Renal pelvis (tissue), 4 donors: Measurements from ENCODE around the gene IRAK3. TPM values are rescaled to one million over a fixed set of nuclear protein-coding genes. Genes with fewer than 3 reads are reported as not detected.

Experiments
- DNase-seq: peaks from one replicate; pipeline ENCODE4 v3.0.0-alpha.2; 2013
- polyA plus RNA-seq, 3 donors: library from polyadenylated mRNA; unstranded; fragments of 120-200 nt; gene quantifications; one replicate each; pipeline ENCODE4 v1.2.1, GENCODE V29; 2013; ENCODE audit not compliant: insufficient read length in 3 of 3

Gene IRAK3
- polyA plus RNA-seq, 3 donors = 2.9 to 4.4 (median 3.8) TPM

DNA sequence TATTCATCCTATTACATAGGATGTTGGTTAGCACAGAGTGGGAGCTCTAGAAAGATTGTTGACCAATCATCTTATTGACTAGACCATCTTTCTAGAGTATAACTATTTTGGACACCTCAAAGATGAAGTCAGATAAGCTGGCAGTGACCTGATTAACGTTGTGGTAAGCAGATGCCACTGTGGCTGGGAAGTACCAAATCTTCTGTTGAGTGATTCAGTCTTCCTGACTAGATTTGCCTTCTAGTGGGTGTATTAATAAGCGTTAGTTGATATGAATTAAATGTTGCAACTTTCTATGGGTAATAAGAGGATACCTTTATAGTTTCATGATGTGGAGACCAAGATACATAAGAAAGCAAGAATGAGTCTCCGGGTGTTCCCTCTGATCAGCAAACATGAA lies 62.0 kb downstream of the IRAK3 start:
- DNase-seq = no peak

DNA sequence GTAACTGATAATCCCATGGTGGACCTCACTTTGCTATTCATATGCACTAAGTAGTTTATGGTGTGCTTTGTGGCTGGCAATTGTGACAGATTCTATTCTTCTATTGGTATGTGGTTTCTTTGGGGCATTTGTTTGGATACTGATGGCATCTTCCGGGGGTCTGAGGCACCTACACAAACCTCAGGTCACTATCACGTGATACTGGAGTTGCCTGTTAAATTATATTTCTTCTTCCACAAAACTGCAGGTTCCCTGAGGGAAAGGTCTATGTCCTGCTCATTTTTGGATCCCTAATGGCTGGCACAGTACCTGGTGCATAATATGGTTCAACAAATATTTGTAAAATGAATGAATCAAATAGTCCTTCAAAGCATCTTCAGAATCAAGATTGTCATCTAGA lies 63.8 kb downstream of the IRAK3 start:
- DNase-seq = no peak

DNA sequence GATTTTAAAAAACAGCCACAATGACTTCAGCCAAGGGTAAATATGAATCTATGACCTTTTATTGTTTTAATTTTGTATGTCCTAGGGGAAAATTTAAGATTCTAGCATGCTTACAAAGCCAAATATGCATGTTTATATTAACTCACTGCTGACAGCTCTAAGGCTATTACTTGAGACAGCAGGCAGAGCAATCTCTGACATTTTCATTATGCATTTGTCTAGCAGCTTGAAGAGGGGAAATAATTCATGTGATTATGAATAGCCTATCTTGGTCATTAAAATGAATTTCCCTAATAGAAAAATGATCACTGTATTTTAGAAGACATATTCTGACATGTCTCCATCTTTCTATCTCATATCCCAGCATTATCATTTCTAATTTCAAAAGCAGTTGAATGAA lies 66.7 kb downstream of the IRAK3 start:
- DNase-seq = no peak

DNA sequence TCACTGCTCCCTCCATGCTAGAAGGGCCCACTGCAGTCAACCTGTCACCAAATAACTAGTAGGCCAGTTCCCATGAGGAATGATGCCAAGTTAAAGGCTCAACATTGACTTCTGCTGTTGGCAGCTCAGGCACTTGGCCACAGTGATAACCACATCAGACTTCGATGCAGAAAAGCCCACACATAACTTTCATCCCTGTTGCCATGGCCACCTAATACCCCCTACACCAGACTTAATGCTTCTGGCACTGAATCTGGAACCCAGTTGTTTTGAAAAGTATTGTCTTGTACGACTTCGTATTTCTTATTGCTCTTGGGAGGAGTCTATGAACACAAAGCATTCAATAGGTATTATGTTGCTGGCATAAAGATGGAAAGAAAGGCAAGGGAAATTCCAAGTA lies 69.0 kb downstream of the IRAK3 start:
- no peak for DNase-seq

DNA sequence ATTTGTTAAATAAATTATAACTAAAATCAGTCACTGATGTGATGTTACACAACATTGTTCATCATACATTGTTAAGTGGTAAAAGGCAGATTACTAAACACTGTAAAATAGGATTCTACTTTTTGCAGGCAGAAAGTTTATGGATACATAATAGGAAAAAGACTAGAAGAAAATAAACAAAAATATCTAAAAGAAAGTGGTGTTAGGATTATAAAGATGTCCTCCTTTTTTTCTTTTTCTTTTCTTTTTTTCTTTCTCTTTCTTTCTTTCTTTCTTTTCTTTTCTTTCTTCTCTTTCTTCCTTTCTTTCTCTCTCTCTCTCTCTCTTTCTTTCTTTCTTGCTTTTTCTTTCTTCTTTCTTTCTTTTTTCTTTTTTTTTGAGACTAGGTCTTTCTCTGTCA lies 73.7 kb downstream of the IRAK3 start:
- DNase-seq = no peak

DNA sequence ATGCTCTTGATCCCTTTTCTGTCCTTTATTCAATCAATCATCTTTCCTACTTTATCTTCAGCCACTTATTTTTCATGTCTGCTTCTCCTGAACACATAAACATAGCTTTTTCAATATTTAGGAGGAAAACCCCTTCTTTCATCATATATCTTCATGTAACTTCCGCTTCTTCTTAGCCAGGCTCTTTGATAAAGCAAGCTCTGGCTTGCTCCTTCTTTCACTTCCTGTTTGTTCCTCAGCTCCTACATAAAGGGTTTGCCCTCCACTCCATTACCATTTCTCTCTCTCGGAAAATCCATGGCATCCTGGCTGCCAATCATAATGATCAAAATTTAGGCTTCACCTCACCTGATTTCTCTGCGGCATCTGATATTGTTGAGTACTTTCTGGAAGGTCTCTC lies 79.5 kb downstream of the IRAK3 start:
- DNase-seq = no peak

DNA sequence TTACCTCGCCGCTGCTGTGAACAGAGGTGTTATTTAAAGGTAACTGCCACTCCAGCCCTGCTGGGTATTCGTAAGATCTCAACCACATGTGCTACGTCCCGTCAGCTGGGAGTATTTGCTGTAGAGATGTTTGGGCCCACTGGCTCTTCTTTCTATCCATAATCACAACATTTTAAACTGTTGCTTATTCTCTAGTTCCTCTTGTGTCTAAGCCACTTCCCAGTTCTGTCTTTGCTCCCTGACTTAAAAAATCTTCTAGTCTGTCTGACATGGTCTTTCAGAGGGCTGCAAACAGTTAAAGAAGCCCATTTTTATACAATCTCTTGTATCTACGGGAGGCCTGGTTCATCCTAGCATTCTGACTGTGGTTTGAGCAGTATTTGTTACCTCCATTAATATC lies 80.1 kb downstream of the IRAK3 start:
- no peak for DNase-seq

DNA sequence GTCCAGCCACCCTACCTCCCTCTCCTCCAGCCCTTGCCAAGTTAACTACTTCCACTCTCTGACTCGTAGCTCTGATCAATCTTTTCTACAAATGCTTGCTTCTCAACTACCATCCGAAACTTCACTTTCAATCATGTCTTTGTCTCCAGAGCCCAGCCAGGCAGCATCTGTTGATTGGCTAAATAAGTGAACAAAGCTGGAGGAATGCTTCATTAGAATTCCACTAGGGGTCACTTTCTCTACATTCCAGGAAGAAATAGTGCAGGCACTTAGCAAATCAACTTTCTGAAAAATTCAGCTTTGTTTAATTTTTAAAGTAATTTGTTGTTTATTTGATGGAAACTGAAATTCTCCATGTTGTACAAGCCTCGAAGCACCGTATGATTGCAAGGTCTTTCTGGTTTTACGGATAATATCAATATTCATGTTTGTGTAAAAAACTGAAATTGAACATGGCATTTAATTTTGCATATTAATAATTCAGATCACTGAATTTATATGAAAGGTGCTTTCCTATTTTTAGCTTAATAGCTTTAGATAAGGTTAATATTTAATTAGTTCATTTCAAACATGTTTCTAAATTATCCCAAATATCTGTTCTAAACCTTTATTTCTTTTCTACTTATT lies 80.9 kb downstream of the IRAK3 start:
- peak; percentile 22 for DNase-seq

DNA sequence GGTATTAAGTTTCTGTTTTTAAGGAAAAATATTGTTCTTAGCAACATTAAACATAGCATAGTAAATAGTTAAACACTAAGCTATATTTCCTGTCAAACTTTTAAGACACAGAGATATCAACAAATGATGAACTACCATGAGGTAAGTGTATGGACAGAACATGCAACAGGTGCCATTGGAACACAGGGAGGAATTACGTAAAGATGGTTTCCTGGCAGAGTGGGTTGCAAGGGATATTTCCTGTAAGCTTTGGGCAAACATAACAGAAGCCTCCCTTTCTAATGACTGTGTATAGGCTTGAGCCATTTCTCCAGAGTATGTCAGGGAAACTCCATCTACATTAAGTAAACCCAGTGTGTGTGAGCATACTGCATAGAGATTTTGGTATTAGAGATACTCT lies 81.6 kb downstream of the IRAK3 start:
- no peak for DNase-seq

DNA sequence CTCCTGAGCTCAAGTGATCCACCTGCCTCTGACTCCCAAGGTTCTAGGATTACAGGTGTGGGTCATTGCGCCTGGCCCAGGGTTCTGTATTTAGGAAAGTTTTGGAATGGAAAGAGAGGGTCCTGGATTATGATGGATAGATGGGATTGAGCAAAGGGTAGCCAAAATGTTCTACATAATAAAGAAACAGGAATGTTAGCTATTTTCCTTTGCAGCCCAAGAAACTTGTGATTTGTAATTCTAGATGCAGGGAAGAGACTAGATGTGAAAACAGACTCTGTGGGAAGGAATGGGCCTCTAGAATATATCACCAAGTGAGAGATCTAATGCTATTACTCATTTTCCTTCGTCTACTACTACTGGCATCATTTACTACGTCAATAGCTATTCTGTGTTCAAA lies 83.6 kb downstream of the IRAK3 start:
- DNase-seq = no peak

DNA sequence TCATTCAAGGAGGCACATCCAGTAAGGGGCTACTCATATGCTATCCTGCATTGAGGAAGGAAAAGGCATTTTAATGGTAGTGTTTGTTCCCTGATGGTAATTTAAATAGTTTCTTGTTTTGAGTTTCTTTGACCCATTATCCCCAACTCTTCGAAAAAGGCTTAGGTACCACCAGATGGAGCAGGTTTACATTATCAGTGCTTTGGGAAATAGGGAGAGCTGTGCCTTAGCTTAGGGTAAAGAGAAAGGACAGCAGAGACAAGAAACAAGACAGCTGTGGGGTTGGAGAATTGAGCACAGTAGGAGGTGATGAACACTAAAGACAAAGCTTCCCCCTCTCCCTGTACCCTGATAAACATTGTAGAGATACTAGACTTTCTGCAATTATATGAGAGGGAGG lies 84.1 kb downstream of the IRAK3 start:
- DNase-seq = no peak

DNA sequence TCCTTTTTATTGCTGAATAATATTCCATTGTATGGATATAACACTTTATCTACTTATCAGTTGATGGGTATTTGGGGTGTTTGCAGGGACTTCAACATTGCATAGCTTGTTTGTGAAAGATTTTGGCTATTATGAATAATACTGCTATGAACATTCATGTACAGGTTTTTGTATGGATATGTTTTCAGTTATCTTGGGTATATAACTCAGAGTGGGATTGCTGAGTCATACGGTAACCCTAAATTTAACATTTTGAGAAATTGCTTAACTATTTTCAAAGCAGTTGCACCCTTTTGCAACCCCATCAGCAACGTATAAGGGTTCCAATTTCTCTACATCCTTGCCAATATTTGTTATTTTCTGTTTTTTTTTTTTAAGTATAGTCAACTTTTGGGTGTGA lies 86.0 kb downstream of the IRAK3 start:
- DNase-seq = no peak

DNA sequence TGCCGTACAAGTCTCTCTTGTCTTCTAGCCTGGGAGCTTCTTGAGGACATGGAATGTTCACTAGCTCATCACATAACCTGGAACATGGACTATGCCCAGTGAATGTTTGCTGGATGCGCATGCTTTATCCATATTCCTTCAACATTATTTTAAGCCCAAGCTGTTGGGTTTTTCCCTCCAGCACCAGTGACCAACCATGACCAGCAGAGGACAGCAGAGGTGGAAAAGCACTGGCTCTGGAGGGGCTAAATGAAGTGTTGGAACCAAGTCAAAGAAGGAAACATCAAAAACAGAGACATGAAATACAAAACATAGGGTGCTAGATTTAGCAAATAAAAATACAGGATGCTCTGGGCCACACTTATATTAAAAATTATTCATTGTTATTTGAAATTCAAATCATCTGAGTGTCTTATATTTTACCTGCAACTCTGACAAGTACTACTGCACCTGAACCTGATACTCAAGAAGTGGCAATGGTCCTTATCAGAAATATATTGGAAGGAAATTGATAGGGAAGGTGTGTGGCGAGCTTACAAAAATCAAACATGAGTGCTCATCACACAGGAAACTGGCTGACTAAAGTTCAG lies 90.2 kb downstream of the IRAK3 start:
- DNase-seq = peak; percentile 17

DNA sequence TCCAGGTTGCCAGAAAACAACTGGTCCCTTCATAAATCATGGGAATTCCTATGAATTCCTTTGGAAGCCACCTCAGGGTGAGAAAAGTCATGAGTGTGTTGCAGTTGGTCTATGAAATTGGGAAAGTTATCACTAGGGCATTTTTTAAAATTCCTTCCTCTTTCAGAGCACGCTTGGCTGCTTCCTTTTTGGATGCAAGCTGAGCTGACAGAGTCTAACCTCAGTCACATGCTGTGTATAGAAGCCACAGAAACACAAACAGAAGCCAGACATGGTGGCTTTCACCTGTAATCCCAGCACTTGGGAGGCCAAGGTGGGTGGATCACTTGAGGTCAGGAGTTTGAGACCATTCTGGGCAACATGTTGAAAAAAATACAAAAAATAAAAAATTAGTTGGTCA lies 91.5 kb downstream of the IRAK3 start:
- DNase-seq = no peak

DNA sequence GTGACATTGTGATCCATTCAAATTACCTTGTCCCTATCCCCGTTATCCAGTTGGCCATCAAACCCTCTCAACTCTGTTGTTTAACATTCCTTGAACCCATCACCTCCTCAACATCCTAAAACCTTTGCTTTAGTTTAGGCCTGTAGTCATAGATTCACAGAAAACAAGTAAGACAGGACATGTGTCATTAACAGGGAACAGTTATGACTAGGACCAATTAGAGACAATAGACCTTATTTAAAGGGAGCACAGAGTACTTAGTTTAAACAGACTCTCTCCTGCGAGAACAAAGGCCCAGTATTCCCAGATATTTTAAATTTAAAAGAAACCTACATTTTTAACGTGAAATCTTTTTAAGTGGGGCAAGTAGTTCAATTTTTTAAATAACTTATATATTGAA lies 93.2 kb downstream of the IRAK3 start:
- no peak for DNase-seq

DNA sequence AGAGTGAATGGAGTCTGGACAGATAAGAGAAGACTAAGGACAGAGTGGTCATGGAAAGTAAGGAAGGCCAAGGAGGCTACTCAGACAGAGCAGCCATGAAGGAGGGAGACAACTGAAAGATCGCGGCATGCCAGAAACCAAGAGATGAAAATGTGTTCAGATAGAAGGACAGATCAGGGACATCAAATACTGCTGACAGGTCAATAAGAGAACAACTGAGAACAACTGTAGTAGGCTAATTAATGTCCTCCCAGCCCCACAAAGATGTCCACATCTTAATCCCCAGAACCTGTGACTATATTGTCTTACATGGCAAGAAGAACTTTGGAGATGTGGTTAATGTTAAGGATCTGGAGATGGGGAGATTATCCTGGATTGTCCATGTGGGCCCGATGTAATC lies 98.3 kb downstream of the IRAK3 start:
- no peak for DNase-seq

DNA sequence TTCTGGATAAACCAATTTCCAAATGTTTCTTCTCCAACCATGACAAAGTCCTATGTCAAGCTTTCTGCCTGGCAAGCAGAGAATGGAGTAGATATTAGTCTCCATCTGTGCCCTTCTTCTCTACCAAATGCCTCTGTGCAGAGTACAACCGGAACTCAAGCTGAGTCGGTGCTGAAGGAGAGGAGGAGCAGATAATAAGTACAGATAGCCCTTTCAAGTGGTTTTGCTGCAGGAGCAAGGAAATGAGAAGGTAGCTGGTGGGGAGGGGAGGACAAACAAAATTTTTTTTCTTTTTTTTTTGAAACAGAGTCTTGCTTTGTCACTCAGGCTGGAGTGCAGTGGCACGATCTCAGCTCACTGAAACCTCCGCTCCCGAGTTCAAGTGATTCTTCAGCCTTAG lies 99.1 kb downstream of the IRAK3 start:
- no peak for DNase-seq

DNA sequence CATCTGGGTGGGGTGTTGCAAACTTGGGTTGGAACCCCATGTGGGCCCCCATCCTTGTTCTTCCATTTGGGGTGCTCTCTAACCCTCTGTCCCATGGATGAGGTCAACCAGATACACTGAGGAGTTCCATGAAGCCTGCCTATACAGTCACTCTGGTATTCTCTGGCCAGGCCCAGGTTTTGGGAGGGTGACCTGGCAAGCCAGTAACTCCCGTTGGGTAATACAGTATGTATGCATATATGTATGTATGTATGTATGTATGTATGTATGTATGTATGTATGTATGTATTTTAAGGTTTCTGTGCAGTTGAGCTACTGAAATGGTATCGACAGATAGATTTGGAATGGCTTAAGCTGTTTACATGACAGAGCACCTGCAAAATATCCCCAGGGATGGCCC lies 100.5 kb downstream of the IRAK3 start:
- DNase-seq = no peak

DNA sequence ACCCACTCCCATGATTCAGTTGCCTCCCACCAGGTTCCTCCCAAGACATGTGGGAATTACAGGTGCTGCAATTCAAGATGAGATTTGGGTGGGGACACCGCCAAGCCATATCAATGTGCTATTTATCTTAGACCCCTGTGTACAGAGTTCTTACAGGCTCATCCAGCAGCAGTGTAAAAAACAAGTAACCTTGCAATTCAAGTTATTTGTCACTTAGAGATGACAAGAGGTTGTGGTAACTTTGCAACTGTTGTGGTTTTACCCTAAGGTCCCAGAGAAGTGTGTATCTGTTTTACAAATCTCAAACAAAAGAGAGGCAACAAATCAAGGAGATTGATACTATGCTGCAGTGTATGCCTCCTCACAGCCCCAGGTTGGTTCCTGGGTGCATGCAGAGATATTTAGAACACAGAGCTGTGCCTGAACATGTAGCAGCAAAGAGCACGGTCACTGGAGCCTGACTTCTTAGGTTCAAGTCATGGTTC lies 101.7 kb downstream of the IRAK3 start:
- DNase-seq = no peak

DNA sequence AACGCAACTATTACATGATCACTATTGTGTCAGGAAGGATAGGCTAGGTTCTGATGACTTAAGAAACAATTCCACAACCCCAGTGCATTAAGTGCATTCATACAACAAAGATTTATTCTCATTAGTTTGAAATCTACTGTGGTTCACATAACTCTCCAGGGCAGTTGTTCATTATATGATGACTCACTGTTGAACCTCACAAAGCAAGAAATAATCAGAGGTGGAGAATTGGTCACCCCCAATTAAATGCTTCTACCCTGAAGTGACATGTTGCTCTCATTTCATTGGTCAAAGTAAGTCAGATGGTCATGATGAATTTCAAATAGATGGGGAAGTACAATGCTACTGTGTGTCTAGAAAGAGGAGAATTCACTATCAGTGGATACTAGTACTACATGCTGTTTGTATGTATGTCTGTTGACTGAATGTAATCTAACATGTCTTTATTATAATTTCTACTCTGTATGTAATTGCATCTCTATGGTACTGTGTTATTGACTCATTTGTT lies 107.2 kb downstream of the IRAK3 start:
- no peak for DNase-seq

DNA sequence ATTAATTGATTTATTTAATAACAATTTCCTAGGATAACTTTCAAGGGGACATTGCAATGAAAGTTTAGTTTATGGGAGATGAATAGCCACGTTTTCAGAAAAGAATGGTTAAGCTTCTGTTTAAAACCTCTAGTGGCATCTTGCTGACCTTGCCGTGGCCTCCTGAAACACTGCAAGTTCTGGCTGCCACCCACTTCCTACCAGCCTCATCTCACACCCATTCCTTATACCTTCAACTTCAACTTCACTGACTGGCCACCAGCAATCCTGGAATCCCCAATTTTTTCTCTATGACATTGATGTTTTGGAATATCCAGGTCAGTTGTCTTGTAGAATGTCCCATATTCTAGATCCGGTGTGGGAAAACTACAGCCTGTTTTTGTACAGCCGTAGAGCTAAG lies 108.1 kb downstream of the IRAK3 start:
- DNase-seq = no peak

DNA sequence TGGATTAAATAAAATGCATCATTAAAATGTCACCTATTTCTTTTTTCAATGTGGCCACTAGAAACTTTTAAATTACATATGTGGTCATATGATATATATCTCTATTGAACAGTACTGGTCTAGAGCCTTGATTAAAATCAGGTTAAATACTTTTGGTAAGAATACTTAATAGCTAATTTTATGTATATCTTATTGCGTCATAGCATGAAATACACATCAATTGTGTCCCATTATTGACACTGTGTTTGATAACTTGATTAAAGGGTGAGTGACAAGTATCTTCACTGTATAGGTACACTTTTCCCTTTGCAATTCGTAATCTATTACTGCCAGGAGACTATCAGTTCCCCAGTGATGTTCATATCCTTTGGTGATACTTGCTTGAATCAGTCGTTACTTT lies 108.9 kb downstream of the IRAK3 start:
- no peak for DNase-seq

DNA sequence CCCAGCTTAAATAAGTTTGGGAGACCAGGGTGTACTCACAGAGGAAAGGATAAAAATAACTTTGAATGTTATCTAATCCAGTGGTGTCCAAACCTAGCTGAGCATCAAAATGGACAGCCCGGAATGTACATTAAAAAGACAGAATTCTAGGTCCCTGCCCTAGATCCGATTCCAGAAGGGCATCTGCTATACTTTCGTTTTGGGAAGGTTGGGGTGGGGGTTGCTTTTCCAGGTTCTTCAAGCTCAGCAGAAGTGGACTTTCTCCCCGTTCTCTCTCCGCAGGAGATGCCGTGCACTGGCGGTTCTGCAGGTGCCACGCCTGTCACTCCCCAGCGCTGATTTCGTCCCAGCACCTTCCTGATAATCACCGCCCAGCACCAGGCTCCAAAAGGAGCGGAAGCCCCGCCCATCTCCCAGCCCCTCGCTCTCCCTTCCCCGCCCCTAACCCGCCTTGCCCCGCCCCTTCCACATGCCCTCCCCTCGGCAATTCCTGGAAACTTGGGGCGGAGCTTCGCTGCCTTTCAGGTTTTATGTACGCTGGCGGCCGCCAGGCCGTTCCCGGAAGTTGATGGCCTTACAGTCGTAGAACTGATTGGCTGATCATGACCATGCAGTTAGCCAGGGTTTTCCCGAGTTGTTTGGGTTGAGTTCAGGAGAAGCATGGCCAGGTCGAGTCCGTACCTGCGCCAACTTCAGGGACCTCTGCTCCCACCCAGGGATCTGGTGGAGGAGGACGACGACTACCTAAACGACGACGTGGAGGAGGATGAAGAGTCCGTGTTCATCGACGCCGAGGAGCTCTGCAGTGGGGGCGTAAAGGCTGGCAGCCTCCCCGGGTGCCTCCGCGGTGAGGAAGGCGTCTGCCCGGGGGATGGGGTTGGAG lies 113.2 kb downstream of the IRAK3 start, which contains the start of gene HELB:
HELB (plus strand) TSS at position 550 of the 883 bp plus-strand sequence; CDS start at position 661, 111 bp downstream.
- peak; percentile 97 for DNase-seq
